Measurements from ENCODE around the gene HDAC10.

Gene HDAC10

GRCh38 chr22:50224071-50224470 is 27.0 kb downstream of the HDAC10 start:
- H3K4me3 ChIP-seq (ENCODE audit: low read depth, low read length), result no peak overlapping the region
- TF ChIP-seq MAX (IDR thresholded peaks at IDR 0.05; ENCODE audit: low read depth, low read length) (no peak), POLR2A (IDR thresholded peaks at IDR 0.05; ENCODE audit: extremely low read depth, insufficient read length) (no peak), MYC (IDR thresholded peaks at IDR 0.05; ENCODE audit: low read depth, low read length) (no peak)
- TF ChIP-seq, protein P1, sequence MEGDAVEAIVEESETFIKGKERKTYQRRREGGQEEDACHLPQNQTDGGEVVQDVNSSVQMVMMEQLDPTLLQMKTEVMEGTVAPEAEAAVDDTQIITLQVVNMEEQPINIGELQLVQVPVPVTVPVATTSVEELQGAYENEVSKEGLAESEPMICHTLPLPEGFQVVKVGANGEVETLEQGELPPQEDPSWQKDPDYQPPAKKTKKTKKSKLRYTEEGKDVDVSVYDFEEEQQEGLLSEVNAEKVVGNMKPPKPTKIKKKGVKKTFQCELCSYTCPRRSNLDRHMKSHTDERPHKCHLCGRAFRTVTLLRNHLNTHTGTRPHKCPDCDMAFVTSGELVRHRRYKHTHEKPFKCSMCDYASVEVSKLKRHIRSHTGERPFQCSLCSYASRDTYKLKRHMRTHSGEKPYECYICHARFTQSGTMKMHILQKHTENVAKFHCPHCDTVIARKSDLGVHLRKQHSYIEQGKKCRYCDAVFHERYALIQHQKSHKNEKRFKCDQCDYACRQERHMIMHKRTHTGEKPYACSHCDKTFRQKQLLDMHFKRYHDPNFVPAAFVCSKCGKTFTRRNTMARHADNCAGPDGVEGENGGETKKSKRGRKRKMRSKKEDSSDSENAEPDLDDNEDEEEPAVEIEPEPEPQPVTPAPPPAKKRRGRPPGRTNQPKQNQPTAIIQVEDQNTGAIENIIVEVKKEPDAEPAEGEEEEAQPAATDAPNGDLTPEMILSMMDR (IDR thresholded peaks at IDR 0.05; ENCODE audit: low read depth, low read length), result no peak
- no peak for DNase-seq (ENCODE audit: low read depth)

DNA sequence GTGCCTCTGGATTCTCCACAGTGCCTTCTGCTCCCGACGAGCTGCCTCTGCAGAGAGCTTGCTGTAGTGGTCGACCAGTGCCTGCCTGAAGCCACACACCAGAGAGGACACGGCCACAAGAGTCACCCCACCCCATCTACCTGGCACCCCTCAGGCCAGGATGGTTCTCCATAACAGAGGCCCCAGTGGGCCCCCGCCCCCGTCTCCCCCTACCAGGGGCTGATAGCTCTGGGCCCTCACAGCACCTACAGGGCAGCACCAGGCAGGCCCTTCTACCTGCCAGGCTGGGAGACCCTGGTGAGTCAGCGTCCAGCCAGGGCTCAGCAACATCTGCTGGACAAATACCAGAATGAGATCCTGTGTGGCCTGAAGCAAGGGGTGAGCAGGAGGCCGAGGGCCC is 28.6 kb downstream of the HDAC10 start:
- no peak for DNase-seq (ENCODE audit: low read depth)
- no peak overlapping the region for H3K4me3 ChIP-seq (ENCODE audit: low read depth, low read length)
- no peak for TF ChIP-seq MYC (IDR thresholded peaks at IDR 0.05; ENCODE audit: low read depth, low read length)
- no peak for TF ChIP-seq MAX (IDR thresholded peaks at IDR 0.05; ENCODE audit: low read depth, low read length)
- TF ChIP-seq, protein P1 (IDR thresholded peaks at IDR 0.05; ENCODE audit: low read depth, low read length), result no peak
- no peak for TF ChIP-seq POLR2A (IDR thresholded peaks at IDR 0.05; ENCODE audit: extremely low read depth, insufficient read length)

- TF ChIP-seq POLR2A (IDR thresholded peaks at IDR 0.05; ENCODE audit: extremely low read depth, insufficient read length) (no peak), MYC (IDR thresholded peaks at IDR 0.05; ENCODE audit: low read depth, low read length) (no peak), MAX (IDR thresholded peaks at IDR 0.05; ENCODE audit: low read depth, low read length) (no peak)
- TF ChIP-seq, protein P1 (IDR thresholded peaks at IDR 0.05; ENCODE audit: low read depth, low read length), result no peak
These were observed 29.4 kb downstream of the HDAC10 start for GRCh38 chr22:50221410-50222300.

GRCh38 chr22:50220603-50221409 is 30.3 kb downstream of the HDAC10 start:
- no peak for TF ChIP-seq MAX (IDR thresholded peaks at IDR 0.05; ENCODE audit: low read depth, low read length)
- TF ChIP-seq MYC (IDR thresholded peaks at IDR 0.05; ENCODE audit: low read depth, low read length), result no peak
- TF ChIP-seq, protein P1 (IDR thresholded peaks at IDR 0.05; ENCODE audit: low read depth, low read length), result no peak
- TF ChIP-seq POLR2A (IDR thresholded peaks at IDR 0.05; ENCODE audit: extremely low read depth, insufficient read length), result no peak
- no peak for DNase-seq (ENCODE audit: low read depth)

More at GRCh38 chr22:50221410-50222300, 29.4 kb downstream of the HDAC10 start:
- no peak overlapping the region for H3K4me3 ChIP-seq (ENCODE audit: low read depth, low read length)
- no peak for DNase-seq (ENCODE audit: low read depth)

GRCh38 chr22:50219800-50220602 is 31.1 kb downstream of the HDAC10 start:
- H3K4me3 ChIP-seq (ENCODE audit: low read depth, low read length), result no peak overlapping the region
- no peak for DNase-seq (ENCODE audit: low read depth)
- TF ChIP-seq MYC (IDR thresholded peaks at IDR 0.05; ENCODE audit: low read depth, low read length) (no peak), MAX (IDR thresholded peaks at IDR 0.05; ENCODE audit: low read depth, low read length) (no peak), POLR2A (IDR thresholded peaks at IDR 0.05; ENCODE audit: extremely low read depth, insufficient read length) (no peak)
- TF ChIP-seq, protein P1 (IDR thresholded peaks at IDR 0.05; ENCODE audit: low read depth, low read length), result no peak

More at GRCh38 chr22:50220603-50221409, 30.3 kb downstream of the HDAC10 start:
- no peak overlapping the region for H3K4me3 ChIP-seq (ENCODE audit: low read depth, low read length)
